ENCODE measurements around the gene FRMD5. TPM values are rescaled to one million over a fixed set of nuclear protein-coding genes. Genes with fewer than 3 reads are reported as not detected.
"Not testable (repeated sequence)": the region's sequence is repeated elsewhere in the genome, so short reads cannot be mapped to it uniquely, and the experiment has no call there.

The FRMD5 gene
- total RNA-seq, 1 experiment from 2014 or later = 6.5 TPM

DNA sequence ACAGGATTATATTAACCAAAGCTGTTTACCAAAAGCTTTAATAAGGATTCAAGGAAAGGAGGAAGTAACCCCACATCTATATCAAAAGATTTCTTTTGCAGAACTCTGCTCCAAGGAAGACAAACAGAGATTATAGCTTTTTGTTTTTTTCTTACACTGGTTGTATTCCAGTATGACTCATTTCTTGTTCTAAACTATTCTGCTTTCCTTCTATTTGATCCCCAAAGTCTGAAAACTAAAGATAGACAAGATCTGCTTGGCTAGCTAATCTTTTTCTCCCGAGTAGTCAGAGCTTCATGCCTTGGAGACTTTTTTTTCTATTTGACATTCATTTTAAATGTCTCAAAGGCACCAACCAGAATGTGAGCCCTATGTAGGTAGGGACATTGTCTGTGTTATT is 36.8 kb upstream of the FRMD5 start:
- BruUV-seq (replicated peaks) = no TSS peak
- no peak for TF ChIP-seq EZH2 (IDR thresholded peaks at IDR 0.05; ENCODE audit: low read depth)
- TF ChIP-seq, protein P1, sequence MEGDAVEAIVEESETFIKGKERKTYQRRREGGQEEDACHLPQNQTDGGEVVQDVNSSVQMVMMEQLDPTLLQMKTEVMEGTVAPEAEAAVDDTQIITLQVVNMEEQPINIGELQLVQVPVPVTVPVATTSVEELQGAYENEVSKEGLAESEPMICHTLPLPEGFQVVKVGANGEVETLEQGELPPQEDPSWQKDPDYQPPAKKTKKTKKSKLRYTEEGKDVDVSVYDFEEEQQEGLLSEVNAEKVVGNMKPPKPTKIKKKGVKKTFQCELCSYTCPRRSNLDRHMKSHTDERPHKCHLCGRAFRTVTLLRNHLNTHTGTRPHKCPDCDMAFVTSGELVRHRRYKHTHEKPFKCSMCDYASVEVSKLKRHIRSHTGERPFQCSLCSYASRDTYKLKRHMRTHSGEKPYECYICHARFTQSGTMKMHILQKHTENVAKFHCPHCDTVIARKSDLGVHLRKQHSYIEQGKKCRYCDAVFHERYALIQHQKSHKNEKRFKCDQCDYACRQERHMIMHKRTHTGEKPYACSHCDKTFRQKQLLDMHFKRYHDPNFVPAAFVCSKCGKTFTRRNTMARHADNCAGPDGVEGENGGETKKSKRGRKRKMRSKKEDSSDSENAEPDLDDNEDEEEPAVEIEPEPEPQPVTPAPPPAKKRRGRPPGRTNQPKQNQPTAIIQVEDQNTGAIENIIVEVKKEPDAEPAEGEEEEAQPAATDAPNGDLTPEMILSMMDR (conservative IDR thresholded peaks at IDR 0.05) = no peak
- ChIA-PET CTCF (no interaction called here), POLR2A (ENCODE audit: unreplicated experiment) (interaction anchor here (0.5 kb wide), 1 partner anchor 8 kb away, joined by 4 read pairs; no protein-coding TSS in a partner anchor)
- H3K79me2 ChIP-seq (ENCODE audit: low read depth) = no peaks in the 10 kb centered on the region
- no peak overlapping the region for H3K4me3 ChIP-seq
- H3K27me3 ChIP-seq (ENCODE audit: insufficient read depth, low read depth) = no peaks in the 10 kb centered on the region
- DNase-seq = no peak
- H4K20me1 ChIP-seq (ENCODE audit: insufficient read depth) = no peaks in the 10 kb centered on the region
- H3K4me2 ChIP-seq = no peak overlapping the region
- no peaks in the 10 kb centered on the region for H3K4me1 ChIP-seq (replicated peaks; ENCODE audit: insufficient read depth)
- H3F3A ChIP-seq (ENCODE audit: insufficient read depth, low read depth) = no peaks in the 10 kb centered on the region
- H3K36me3 ChIP-seq (ENCODE audit: low read depth) = no peaks in the 10 kb centered on the region
- H3K9me3 ChIP-seq (ENCODE audit: insufficient read depth, low read depth) = no peaks in the 10 kb centered on the region
- no peak overlapping the region for H3K27ac ChIP-seq
- intact Hi-C loops (cut with micrococcal nuclease; ENCODE audit: unreplicated experiment) = no loop called here
- H3K9me2 ChIP-seq (ENCODE audit: insufficient read depth) = no peaks in the 10 kb centered on the region
- H2AFZ ChIP-seq = no peak overlapping the region

DNA sequence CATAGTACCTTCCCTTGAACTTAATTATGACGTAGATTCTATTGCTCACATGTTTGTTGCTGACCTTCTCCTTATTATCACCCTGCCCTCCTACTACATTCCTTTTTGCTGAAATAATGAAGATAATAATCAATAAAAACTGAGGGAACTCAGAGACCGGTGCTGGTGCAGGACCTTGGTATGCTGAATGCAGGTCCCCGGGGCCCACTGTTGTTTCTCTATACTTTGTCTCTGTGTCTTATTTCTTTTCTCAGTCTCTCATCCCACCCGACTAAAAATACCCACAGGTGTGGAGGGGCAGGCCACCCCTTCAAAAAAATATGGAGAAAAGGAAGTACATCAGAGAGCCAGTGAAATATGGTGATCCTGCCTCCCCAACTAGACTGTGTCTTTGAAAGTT is 34.2 kb upstream of the FRMD5 start:
- not testable (repeated sequence) for H3F3A ChIP-seq (ENCODE audit: insufficient read depth, low read depth); H3K4me2 ChIP-seq

DNA sequence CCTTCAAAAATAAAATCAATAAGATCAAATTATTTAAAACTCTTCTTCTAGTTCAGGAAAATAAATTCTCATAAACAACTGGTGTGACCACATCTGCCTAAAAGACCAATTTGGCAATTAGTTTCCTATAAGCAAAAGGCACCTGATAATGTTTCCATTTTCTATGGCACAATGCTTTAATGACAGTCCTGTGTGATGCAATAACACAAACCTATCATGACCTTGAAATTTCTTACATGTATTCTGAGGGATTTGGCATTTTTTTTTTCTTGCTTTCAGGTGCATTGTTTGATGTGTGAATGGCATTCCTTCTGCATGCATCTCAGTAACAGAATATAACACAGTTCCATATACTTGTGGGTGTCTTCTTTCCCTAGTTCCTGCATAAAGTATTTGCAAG is 32.5 kb upstream of the FRMD5 start:
- Histone ChIP-seq H3K4me2 (no peak overlapping the region), H3K4me3 (no peak overlapping the region), H3K9me2 (ENCODE audit: insufficient read depth) (no peaks in the 10 kb centered on the region), H4K20me1 (ENCODE audit: insufficient read depth) (no peaks in the 10 kb centered on the region), H3K27me3 (ENCODE audit: insufficient read depth, low read depth) (no peaks in the 10 kb centered on the region), H3F3A (ENCODE audit: insufficient read depth, low read depth) (no peaks in the 10 kb centered on the region), H2AFZ (no peak overlapping the region), H3K79me2 (ENCODE audit: low read depth) (no peaks in the 10 kb centered on the region), H3K27ac (no peak overlapping the region), H3K4me1 (replicated peaks; ENCODE audit: insufficient read depth) (no peaks in the 10 kb centered on the region), H3K9me3 (ENCODE audit: insufficient read depth, low read depth) (no peaks in the 10 kb centered on the region), H3K36me3 (ENCODE audit: low read depth) (no peaks in the 10 kb centered on the region)
- BruUV-seq (replicated peaks) = no TSS peak
- TF ChIP-seq EZH2 (IDR thresholded peaks at IDR 0.05; ENCODE audit: low read depth) = no peak
- TF ChIP-seq, protein P1 (conservative IDR thresholded peaks at IDR 0.05) = no peak
- ChIA-PET POLR2A (ENCODE audit: unreplicated experiment) (no interaction called here), CTCF (no interaction called here)
- intact Hi-C loops (cut with micrococcal nuclease; ENCODE audit: unreplicated experiment) = no loop called here
- no peak for DNase-seq

More for the DNA sequence above, 34.2 kb upstream of the FRMD5 start:
- H3K27ac ChIP-seq; H2AFZ ChIP-seq; DNase-seq; H3K4me1 ChIP-seq (replicated peaks; ENCODE audit: insufficient read depth); H3K4me3 ChIP-seq; CTCF ChIA-PET; intact Hi-C loops (cut with micrococcal nuclease; ENCODE audit: unreplicated experiment); H3K27me3 ChIP-seq (ENCODE audit: insufficient read depth, low read depth); H3K9me3 ChIP-seq (ENCODE audit: insufficient read depth, low read depth); POLR2A ChIA-PET (ENCODE audit: unreplicated experiment); H3K36me3 ChIP-seq (ENCODE audit: low read depth); H4K20me1 ChIP-seq (ENCODE audit: insufficient read depth); BruUV-seq (replicated peaks); H3K9me2 ChIP-seq (ENCODE audit: insufficient read depth); H3K79me2 ChIP-seq (ENCODE audit: low read depth): not testable (repeated sequence)

DNA sequence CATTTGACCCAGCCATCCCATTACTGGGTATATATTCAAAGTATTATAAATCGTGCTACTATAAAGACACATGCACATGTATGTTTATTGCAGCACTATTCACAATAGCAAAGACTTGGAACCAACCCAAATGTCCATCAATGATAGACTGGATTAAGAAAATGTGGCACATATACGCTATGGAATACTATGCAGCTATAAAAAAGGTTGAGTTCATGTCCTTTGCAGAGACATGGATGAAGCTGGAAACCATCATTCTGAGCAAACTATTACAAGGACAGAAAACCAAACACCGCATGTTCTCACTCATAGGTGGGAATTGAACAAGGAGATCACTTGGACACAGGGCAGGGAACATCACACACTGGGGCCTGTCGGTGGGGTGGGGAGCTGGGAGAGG is 31.9 kb upstream of the FRMD5 start:
- H2AFZ ChIP-seq; H4K20me1 ChIP-seq (ENCODE audit: insufficient read depth); H3K4me3 ChIP-seq; H3K4me1 ChIP-seq (replicated peaks; ENCODE audit: insufficient read depth); POLR2A ChIA-PET (ENCODE audit: unreplicated experiment); H3K36me3 ChIP-seq (ENCODE audit: low read depth); H3K27me3 ChIP-seq (ENCODE audit: insufficient read depth, low read depth); CTCF ChIA-PET; H3K27ac ChIP-seq; intact Hi-C loops (cut with micrococcal nuclease; ENCODE audit: unreplicated experiment); H3K9me3 ChIP-seq (ENCODE audit: insufficient read depth, low read depth); H3K4me2 ChIP-seq; H3K9me2 ChIP-seq (ENCODE audit: insufficient read depth); H3F3A ChIP-seq (ENCODE audit: insufficient read depth, low read depth); H3K79me2 ChIP-seq (ENCODE audit: low read depth); BruUV-seq (replicated peaks); DNase-seq: not testable (repeated sequence)
